Endothelial cell of hepatic sinusoid (primary cell): ENCODE results near the gene BICRA.

Experiments used
- in situ Hi-C: cut with HindIII; loops from 2 replicates; pipeline ENCODE4 v1.10.0; 2017; ENCODE audit warnings: low sequenced_read_pairs

The BICRA gene

DNA sequence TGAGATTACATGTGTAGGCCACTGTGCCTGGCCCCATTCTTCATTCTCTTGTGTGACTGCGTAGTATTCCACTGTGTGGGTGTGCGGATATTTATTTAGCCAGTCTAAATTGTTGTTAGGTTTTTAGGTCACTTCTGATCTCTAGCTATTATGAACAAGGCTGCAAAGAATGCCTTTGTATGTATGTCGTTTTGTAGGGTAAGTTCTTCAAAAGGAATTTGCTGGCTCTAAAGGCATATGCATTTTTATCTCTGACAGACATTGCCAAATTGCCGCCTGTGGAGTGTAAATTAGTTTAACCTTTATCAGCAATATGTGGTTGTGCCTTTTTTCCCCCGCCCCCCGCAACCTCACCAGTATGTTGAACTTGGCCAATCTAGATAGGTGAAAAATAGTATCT, 74.0 kb downstream of the BICRA start:
- in situ Hi-C loops: no loop called here

DNA sequence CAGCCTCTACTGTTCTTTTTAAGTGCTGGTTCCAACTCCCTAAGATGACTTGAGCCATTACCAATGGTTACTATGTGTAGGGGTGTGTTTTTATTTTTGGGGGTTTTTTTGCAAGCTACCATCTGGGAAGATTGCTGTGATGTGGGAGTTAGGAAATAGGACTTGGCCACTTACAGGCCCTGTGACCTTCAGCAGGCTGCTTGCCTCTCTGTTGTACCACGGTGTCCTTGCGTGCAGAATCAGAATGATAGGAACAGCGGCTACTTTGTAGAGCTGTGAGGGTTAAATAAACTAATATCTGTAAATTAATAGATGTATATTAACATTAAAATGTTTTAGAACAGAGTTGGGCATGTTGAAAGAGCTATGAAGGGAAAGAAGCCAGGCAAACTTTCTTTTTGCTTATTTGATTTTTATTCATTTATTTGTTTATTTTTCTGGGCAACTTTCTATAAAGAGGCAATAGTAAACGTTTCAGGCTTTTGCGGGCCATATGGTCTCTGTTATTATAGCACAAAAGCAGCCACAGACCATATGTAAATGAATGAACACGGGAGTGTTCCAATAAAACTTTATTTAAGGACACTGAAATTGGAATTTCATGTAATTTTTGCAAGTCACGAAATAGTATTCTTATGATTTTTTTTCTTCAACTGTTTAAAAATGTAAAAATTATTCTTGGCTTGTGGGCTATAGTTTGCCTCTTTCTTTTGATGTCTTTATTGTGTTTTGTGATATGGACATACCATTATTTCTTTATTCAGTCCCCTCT, 77.9 kb downstream of the BICRA start:
- in situ Hi-C loops: loop anchor here (5.0 kb wide), 1 partner anchor 75 kb away; no protein-coding TSS in a partner anchor

DNA sequence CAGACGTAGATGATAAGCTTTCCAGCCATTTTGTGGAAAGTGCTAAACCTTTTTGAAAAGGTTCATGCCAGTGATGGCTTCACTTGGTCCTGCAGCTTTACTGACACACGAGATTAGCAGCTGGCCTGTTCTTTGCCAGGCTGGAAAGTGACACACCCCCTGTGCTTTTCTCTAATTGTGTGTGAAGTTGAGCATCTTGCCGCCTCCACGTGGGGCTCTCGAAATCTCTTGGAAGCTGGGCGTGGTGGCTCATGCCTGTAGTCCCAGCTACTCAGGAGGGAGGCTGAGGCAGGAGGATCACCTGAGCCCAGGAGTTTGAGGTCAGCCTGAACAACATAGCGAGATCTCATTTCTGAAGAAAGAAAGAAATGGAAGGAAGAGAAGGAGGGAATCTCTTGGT, 79.0 kb downstream of the BICRA start:
- in situ Hi-C loops: loop anchor here (5.0 kb wide), 1 partner anchor 76 kb away; no protein-coding TSS in a partner anchor

DNA sequence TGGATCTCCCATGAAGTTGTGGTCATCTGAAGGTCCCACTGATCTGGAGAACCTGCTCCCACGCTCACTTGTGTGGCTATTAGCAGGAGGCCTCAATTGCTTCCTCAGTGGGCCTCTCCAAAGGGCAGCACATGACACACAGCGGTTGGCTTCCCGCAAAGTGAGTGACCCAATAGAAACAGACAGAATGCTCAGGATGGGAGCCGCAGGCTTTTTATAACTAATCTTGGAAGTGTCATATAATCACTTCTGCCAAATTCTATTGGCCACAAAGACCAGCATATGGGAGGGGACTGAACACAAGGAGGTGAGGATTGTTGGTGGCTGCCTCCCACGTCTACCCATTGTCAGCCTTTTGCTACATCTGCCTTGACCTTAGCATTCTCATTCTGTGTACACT, 82.2 kb downstream of the BICRA start:
- in situ Hi-C loops: no loop called here

DNA sequence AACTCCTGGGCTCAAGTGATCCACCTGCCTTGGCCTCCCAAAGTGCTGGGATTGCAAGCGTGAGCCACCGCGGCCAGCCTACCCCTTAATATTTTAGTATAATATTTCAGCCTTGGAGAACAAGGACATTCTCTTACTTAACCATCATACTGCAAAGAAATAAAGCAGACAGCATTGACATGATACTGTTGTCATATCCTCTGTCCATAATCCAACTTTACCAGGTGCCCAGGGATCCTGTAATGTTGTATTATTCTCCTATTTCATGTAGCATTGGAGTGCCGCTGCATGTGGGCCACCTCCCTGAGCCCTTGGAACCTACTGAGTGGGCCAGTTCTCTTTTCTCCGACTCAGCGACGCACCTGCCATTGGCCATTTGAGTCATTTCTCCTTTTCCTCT, 82.8 kb downstream of the BICRA start:
- in situ Hi-C loops: no loop called here

DNA sequence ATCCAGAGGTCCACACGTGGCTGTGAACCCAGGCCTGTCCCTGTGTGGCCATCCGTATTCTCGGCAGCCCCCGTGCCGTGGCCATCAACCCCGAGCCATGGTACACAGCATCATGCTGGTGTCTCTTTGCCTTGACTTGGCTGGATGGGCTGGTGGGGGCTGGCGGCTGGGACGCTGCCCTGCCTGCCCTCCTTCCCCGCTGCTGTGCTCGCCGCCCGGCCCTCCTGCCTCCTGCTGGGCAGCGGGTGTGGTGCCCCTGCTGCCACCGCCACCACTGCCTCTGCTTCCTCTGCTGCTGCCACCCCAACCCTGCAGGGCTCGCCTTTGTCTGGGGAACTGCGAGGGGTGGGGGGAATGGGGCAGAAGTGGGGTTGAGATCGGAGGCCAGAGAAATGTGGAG, 84.6 kb downstream of the BICRA start:
- in situ Hi-C loops: no loop called here

DNA sequence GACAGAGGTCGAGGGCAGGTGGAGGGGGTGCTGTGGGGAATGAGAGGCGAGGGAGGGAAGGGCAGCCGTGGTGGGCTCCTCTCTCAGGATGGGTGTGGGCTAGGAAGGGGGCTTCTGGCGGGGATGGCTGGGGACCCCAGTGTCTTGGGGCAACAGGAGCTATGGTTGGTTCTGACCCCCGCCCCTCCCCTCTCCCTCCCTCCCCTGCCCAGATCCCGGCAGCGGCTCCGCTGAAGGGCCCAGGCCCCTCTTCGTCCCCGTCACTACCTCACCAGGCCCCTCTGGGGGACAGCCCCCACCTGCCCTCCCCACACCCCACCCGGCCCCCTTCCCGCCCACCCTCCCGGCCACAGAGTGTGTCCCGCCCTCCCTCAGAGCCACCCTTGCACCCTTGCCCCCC, 85.0 kb downstream of the BICRA start:
- in situ Hi-C loops: no loop called here

DNA sequence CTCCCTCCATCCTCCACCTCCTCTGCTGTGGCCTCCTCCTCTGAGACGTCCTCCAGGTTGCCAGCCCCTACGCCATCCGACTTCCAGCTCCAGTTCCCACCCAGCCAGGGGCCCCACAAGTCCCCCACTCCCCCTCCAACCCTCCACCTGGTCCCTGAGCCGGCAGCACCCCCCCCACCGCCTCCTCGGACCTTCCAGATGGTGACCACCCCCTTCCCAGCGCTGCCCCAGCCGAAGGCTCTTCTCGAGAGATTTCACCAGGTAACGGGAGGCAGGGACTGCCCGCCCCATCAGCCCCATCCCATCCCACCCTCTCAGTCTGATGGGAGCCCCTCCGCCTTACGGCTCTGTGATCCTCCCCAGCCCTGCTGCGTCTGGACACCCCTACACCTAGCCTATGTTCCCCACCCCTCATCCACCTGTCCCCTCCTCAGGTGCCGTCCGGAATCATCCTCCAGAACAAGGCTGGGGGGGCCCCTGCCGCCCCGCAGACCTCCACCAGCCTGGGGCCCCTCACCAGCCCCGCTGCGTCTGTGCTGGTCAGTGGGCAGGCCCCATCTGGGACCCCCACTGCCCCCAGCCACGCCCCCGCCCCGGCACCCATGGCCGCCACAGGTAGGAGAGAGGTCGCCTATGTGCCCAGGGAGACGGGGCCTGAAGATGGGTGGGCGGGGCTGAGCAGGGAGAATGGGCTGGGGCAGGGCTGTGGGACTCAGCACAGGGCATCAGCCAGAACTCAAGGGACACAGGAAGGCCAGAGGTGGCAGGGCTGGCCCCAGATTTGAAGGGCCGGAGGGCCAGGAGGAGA, 85.7 kb downstream of the BICRA start:
- in situ Hi-C loops: no loop called here

DNA sequence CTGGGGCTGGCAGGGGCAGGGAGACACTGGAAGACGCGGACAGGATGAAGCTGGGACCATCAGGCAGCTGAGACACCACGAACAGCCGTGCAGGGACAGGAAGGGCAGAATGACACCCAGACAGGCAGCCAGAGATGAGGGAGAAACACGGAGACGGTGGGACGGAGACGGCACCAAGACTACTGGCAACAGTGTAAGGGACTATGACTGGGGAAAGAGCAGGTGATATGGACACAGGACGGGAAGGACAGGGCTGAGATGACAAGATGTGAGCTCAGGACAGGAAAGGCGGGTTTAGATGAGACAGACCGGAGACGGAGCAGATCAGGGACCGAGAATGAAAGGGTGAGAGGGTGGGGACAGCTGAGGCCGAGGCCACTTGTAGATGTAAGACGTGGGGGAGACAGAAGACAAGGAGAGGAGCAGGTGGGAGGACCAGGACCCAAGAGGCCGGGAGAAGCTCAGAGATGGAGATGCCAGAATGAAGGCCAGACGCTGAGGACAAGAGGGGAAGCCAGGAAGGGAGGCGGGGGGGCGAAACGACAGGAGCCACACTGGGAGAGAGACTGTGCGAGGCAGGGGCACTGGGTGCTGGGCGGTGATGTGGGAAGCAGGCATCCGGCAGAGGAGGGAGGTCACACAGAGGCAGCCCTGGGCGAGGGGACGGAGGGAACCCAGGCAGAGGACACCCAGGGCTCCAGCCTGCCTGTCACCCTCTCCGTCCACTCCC, 86.8 kb downstream of the BICRA start:
- in situ Hi-C loops: no loop called here

DNA sequence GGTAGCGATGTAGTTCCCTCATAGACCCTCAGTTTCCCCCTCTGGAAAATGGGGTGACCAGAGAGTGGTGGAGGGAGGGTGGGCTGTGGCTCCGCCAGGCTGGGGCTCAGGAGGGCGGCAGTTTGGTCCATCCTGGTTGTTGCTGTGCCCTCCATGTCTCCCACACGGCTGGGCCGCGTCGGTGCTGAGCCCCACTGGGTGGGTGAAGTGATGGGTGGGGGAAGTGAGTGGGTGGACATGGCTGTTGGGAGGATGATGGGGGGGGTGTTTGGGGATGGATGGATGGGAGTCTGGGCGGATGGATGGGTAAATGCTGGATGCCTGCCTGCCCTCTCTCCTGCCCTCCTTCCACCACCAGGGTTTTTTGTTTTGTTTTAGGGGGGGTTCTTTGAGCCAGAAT, 87.7 kb downstream of the BICRA start:
- in situ Hi-C loops: no loop called here

DNA sequence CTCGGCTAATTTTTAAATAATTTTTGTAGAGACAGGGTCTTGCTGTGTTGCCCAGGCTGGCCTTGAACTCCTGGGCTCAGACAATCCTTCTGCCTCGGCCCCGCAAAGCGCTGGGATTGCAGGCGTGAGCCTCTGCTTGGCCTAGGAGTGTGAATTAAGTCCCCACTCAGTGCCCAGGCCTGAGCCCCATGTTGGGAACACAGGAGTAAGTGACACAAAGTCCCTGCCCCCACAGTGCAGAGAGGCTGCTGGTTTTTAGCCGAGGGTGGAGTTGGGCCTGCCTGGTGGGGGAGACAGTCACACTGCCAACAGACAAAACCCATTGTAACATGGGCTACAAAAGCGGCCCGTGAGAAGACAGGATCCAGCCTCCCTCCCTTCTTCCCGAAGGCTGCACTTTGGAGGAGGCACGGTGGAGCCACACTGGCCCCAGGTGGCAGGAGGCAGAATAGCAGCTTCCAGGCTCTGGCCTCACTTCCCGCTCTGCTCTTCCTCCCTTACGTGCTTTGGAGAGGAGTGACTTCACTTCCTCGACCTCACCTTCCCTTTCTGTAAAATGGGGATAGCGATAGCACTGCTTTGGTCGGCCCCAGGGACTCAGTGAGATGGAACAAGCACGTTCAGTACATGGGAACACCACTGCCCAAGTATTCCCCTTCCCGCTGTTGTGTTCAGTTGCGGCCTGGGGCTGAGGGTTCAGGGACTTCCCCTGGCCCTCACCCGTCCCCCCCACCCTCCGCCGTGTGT, 89.1 kb downstream of the BICRA start:
- in situ Hi-C loops: no loop called here

DNA sequence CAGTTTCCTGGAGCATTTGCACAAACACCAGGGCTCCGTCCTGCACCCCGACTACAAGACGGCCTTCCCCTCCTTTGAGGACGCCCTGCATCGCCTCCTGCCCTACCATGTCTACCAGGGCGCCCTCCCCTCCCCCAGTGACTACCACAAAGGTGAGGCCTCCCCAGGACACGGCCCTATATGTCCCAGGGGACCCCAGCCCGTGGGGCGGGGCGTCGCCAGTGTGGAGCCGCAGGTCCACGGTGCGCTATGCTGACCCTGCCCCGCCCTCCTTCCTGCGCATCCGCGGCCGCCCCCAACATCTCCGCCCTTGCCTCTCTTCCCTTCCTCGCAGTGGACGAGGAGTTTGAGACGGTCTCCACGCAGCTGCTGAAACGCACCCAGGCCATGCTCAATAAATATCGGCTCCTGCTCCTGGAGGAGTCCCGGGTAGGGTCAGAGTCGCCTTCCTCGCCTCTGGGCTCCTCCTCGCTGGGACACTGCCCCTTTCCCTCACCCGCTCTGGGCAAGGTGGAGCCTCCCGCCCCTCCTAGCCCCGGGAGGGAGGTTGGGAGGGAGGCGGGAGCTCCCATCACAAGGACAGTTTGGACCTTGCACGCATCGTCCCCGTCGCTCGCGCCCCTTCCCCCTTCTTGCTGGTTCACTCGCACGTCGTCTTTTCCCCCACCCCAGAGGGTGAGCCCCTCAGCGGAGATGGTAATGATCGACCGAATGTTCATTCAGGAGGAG, 89.9 kb downstream of the BICRA start:
- in situ Hi-C loops: no loop called here

DNA sequence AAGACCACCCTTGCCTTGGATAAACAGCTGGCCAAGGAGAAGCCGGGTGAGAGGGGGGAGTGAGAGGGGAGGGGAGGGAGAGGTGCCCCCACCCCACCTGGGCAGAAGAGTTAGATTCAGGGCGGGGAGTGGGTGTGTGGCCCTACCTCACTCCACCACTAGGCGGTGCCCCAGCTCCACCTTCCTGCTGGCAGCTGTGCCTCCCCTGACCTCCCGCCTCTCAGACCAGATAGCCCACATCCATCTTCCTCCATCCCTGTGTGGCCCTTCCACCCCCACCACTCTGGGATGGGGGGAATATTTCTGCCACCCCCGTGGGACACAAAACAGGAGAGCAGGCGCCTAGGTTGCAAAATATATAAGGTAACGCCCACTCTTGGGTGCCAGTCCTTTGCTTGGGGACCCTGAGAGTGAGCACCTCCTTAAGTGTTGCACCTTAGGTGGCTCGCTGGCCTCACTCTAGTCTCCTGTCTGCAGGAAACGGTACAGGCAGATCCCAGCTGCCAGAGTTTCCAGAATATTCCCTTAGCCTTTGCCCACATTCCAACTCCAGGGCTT, 90.5 kb downstream of the BICRA start:
- in situ Hi-C loops: no loop called here

DNA sequence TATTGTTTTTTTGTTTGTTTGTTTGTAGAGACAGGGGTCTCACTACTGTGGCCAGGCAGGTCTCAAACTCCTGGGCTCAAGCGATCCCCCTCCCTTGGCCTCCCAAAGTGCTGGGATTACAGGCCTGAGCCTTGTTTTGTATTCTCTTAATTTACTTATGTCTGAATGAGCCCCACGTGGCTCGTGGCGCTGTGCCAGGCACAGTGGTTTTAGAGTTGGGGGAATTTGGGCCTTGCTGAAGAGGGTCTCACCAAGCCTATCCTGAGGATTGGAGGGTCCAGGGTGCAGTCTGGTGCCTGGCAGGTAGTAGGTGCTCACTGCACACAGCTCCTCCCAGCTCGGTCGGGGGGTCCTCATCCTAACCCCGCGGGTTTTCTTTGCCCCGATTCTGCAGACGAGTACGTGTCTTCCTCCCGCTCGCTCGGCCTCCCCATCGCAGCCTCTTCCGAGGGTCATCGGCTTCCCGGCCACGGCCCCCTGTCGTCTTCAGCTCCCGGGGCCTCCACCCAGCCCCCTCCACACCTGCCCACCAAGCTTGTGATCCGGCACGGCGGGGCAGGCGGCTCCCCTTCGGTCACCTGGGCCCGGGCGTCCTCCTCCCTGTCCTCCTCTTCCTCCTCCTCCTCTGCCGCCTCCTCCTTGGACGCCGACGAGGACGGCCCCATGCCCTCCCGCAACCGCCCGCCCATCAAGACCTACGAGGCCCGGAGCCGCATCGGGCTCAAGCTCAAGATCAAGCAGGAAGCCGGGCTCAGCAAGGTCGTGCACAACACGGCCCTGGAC, 92.2 kb downstream of the BICRA start:
- in situ Hi-C loops: no loop called here

DNA sequence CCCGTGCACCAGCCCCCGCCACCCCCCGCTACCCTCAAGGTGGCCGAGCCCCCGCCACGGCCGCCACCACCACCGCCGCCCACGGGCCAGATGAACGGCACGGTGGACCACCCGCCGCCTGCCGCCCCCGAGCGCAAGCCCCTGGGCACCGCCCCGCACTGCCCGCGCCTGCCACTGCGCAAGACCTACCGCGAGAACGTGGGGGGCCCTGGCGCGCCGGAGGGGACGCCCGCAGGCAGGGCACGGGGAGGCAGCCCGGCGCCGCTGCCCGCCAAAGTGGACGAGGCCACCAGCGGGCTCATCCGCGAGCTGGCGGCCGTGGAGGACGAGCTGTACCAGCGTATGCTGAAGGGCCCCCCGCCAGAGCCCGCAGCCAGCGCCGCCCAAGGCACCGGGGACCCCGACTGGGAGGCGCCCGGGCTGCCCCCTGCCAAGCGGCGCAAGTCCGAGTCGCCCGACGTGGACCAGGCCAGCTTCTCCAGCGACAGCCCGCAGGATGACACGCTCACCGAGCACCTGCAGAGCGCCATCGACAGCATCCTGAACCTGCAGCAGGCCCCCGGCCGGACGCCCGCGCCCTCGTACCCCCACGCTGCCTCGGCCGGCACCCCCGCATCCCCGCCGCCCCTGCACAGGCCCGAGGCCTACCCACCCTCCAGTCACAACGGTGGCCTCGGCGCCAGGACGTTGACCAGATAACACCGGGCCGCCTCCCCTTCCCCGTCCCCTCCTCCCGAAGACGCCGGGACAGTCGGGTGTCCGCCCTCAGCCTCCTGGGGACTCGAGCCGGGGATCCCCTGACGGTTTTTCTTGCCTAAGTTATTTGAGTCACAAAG, 93.0 kb downstream of the BICRA start:
- in situ Hi-C loops: no loop called here

DNA sequence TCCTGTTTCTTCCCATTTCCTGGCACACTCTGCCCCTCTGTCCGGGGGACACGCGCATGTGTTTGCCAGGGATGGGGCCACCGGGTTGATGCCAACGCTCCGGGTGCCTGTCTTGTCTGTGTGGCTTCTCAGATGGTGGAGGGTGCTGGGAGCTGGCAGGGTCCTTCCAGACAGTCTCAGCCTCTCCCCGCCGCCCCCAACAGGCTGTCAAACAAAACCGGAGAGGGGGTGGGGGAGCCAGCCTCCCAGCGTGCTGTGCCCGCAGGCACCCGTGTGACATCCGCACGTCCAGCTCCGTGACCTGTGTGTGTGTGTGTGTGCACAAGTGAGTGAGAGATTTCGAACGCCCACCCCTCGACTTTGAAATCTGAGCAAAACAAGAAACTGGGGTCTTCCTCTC, 93.7 kb downstream of the BICRA start:
- in situ Hi-C loops: no loop called here

DNA sequence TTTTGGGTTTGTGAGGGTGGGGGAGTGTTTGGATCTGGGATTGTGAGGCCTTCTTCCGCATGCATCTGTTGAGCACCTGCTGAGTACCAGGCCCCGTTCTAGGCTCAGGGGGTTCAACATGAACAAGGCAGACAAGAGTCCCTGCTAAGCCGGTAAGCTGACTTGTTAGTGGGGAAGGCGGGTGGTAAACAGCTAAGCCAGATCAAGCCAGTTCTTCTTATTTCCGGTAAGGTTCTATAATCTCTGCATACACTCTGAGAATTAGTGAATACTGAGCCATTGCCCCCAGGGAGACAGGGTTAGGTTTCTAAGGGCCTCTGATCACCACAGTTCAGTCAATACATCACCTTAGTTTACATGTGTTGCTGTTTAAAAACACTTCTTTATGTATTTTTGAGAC, 94.4 kb downstream of the BICRA start:
- in situ Hi-C loops: no loop called here

DNA sequence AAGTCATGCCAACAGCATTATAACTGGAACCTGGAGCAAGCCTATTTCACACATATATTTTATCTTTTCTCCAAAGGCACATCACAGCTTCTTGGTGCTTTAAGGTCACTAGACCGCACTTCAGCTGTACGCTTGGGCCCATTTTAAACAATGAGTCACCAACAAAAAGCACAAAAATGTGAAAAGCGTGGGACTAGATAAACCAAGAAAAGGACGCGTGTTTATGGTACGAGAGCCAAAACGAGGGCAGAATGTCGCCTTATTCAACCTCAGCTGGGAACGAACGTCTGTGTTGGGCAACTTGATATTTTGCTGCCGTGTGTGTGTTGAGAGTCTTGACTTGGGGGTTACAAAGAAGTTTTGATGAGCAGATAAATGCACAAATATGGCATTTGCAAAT, 95.1 kb downstream of the BICRA start:
- in situ Hi-C loops: no loop called here
